IgD-negative memory B cell (primary cell): ENCODE measurements around the gene TRMT1L. TPM values are rescaled to one million over a fixed set of nuclear protein-coding genes. Genes with fewer than 3 reads are reported as not detected.

Experiments used
- H3K27ac Mint-ChIP-seq, 3 donors: one replicate each; pipeline ENCODE4 v1.8.0; 2020 to 2022; ENCODE audit warnings: mild to moderate bottlenecking in 3 of 3, mixed read lengths in 3 of 3, moderate library complexity in 1 of 3
- H3K27me3 Mint-ChIP-seq: one replicate; pipeline ENCODE4 v1.8.0; 2021; ENCODE audit warnings: mixed read lengths
- H3K36me3 Mint-ChIP-seq: one replicate; pipeline ENCODE4 v1.8.0; 2020; ENCODE audit warnings: mild to moderate bottlenecking, mixed read lengths
- H3K4me1 Mint-ChIP-seq, 3 donors: one replicate each; pipeline ENCODE4 v1.8.0; 2020 to 2022; ENCODE audit warnings: mixed read lengths in 3 of 3, mild to moderate bottlenecking in 1 of 3
- H3K4me3 Mint-ChIP-seq, 4 donors: one replicate each; pipeline ENCODE4 v1.8.0; 2020 to 2022; ENCODE audit warnings: mild to moderate bottlenecking in 4 of 4, mixed read lengths in 4 of 4, moderate library complexity in 3 of 4
- H3K9me3 Mint-ChIP-seq, 3 donors: one replicate each; pipeline ENCODE4 v1.8.0; 2020 to 2021; ENCODE audit warnings: mixed read lengths in 3 of 3, mild to moderate bottlenecking in 1 of 3
- polyA plus RNA-seq: library from polyadenylated mRNA; unstranded; fragments of 300-500 nt; fragmentation: Illumina TruSeq; gene quantifications from one replicate; pipeline ENCODE4 v1.2.3, GENCODE V29; 2021

TRMT1L gene
- polyA plus RNA-seq, 1 donor from 2014 or later = 22.5 TPM

DNA sequence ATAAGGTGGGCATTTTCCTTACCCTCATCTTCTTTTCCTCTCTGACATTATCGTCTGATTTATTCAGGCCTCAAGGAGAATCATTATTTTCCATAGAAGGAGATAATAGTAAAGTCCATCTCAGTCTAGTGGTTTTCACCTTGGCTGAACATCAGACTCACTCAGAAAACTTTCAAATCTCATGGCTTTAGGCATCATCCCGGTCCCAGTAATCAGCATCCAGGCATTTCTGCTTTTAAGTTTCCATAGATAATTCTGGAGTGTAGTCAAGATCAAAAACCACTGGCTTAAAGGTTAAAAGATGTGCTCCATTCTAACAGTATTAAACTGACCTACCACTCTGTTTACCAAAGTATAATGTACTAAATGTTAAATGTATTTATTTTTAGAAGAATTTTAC, 62.0 kb downstream of the TRMT1L start:
- Mint-ChIP-seq H3K27ac (no peak overlapping the region), H3K4me1 (no peaks in the 10 kb centered on the region), H3K4me3 (no peak overlapping the region), H3K9me3 (no peaks in the 10 kb centered on the region), H3K36me3 (peaks cover 19% of the 10 kb centered on the region), H3K27me3 (no peaks in the 10 kb centered on the region)

DNA sequence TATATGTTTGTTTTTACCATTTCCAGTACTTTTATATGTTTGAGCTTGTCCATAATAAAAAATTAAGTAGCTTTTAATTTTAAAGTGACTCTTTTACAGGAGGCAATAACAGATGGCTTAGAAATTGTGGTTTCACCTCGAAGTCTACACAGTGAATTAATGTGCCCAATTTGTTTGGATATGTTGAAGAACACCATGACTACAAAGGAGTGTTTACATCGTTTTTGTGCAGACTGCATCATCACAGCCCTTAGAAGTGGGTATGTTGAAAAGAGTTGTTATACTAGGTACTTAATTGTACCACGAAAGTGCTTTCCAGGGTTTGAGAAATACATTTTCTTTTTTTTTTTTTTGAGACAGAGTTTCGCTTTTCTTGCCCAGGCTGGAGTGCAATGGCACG, 65.3 kb downstream of the TRMT1L start:
- Mint-ChIP-seq H3K4me3 (no peak overlapping the region), H3K27me3 (no peaks in the 10 kb centered on the region), H3K27ac (no peak overlapping the region), H3K9me3 (no peaks in the 10 kb centered on the region), H3K4me1 (peaks cover 0 to 1% (median under 1%) of the 10 kb centered on the region in 3 donors), H3K36me3 (peaks cover 16% of the 10 kb centered on the region)

DNA sequence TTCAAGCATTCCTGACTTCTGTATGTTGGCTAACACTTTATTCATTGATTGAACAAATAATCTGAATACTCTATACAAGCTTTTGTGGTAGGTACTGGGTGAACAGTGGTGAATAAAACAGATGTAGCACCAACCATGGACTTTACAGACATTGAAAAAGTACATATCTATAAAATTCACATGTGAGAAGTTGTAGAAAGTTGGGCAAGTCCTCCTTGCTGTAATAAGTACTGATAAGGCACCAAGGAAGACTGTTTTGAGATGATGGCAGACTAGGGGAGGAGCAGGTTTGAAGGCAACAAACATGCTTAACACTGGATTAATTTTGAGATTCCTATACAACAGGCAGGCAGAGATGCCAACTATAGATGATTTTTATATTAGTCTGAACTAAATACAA, 69.0 kb downstream of the TRMT1L start:
- H3K36me3 Mint-ChIP-seq = peaks cover 9% of the 10 kb centered on the region
- no peaks in the 10 kb centered on the region for H3K9me3 Mint-ChIP-seq
- H3K4me1 Mint-ChIP-seq = peaks cover 2 to 16% (median 14%) of the 10 kb centered on the region in 3 donors
- no peak overlapping the region for H3K4me3 Mint-ChIP-seq
- no peak overlapping the region for H3K27ac Mint-ChIP-seq
- H3K27me3 Mint-ChIP-seq = no peaks in the 10 kb centered on the region

DNA sequence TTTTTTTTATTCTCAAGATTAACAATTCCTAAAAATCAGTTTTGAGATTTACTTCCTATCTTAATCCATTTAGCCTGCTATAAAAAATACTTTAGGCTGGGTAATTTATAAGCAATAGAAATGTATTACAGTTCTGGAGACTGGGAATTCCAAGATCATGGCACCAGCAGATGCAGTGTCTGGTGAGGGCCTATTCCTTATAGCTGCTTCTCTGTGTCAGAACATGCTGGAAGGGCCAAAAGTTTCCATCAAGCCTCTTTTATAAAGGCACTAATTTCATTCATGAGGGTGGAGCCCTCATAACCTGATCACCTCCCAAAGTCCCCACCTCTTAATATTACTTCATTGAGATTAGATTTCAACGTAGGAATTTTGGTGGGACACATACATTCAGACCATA, 69.7 kb downstream of the TRMT1L start:
- H3K9me3 Mint-ChIP-seq = no peaks in the 10 kb centered on the region
- peaks cover 2 to 16% (median 14%) of the 10 kb centered on the region in 3 donors for H3K4me1 Mint-ChIP-seq
- no peaks in the 10 kb centered on the region for H3K27me3 Mint-ChIP-seq
- peaks cover 10% of the 10 kb centered on the region for H3K36me3 Mint-ChIP-seq
- H3K4me3 Mint-ChIP-seq = no peak overlapping the region
- H3K27ac Mint-ChIP-seq = peak overlapping the region in 1 of 3 donors; percentile 59

DNA sequence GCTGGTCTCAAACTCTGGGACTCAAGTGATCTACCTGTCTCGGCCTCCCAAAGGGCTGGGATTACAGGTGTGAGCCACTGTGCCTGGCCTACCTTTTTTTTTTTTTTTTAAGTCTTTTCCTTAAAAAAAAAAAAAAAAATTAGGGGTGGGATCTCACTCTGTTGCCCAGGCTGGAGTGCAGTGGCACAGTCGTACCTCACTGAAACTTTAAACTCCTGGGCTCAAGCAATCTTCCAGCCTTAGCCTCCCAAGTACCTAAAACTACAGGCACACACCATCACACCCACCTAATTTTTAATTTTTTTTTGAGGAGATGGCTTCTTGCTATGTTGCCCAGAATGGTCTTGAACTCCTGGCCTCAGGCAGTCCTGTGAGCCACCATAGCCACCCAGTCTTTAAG, 72.9 kb downstream of the TRMT1L start:
- peaks cover 2 to 25% (median 24%) of the 10 kb centered on the region in 3 donors for H3K4me1 Mint-ChIP-seq
- H3K27me3 Mint-ChIP-seq = no peaks in the 10 kb centered on the region
- no peak overlapping the region for H3K4me3 Mint-ChIP-seq
- H3K9me3 Mint-ChIP-seq = no peaks in the 10 kb centered on the region
- H3K36me3 Mint-ChIP-seq = peaks cover 9% of the 10 kb centered on the region
- H3K27ac Mint-ChIP-seq = peak overlapping the region in 1 of 3 donors; percentile 1

DNA sequence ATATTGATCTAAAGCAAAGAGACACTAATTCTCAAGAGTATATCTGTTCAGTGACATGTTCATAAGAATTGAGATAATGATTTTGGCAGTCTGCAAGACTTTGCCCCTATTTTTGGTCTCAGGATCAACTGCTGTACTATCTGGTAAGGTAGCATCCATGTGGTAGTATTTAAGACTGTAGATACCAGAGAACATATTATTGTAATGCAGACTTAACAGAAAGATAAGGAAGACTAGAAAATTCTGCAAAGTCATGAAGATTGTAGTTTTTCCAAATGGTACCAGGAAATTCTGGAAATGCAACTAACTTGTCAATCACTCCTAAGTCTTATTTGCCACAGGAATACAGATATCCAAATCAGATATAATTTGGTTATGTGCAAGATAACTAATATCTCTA, 76.3 kb downstream of the TRMT1L start:
- Mint-ChIP-seq H3K36me3 (peaks cover 11% of the 10 kb centered on the region), H3K27me3 (no peaks in the 10 kb centered on the region), H3K4me3 (no peak overlapping the region), H3K9me3 (no peaks in the 10 kb centered on the region), H3K27ac (no peak overlapping the region), H3K4me1 (peaks cover 11 to 26% (median 18%) of the 10 kb centered on the region in 3 donors)

DNA sequence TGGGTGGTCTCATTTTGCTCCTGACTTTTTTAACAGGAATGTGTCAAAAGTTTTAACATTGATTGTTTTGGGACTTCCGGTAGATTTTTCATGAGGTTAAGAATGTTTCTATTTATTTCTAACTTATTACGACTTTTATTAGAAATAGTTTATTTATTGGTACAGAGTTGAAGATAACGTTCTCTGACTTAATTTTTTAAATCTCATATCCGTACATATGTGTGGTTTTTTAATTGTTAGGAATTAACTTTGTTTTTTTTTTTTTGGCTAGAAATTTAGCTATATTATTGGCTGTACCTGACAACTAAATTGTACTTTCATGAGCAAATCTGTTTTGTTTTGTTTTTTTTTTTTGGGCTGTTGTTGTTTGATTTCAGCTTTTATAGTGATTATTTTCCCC, 79.4 kb downstream of the TRMT1L start:
- no peaks in the 10 kb centered on the region for H3K9me3 Mint-ChIP-seq
- no peak overlapping the region for H3K4me3 Mint-ChIP-seq
- H3K27ac Mint-ChIP-seq = no peak overlapping the region
- no peaks in the 10 kb centered on the region for H3K27me3 Mint-ChIP-seq
- H3K4me1 Mint-ChIP-seq = peaks cover 17 to 27% (median 20%) of the 10 kb centered on the region in 3 donors
- H3K36me3 Mint-ChIP-seq = peaks cover 14% of the 10 kb centered on the region

DNA sequence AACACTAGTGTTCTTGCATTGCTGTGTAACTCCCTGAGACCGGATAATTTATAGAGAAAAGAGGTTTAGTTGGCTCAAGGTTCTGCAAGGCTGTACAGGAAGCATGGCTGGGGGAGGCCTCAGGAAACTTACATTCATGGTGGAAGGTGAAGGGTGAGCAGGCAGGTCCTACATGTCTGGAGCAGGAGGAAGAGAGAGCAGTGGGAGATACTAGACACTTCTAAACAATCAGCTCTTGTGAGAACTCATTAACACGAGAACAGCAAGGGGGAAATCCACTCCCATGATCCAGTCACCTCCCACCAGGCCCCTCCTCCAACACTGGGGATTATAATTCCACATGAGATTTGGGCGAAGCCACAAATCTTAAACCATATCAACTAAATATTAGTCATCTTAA, 81.3 kb downstream of the TRMT1L start:
- Mint-ChIP-seq H3K27ac (no peak overlapping the region), H3K4me3 (no peak overlapping the region), H3K36me3 (peaks cover 19% of the 10 kb centered on the region), H3K27me3 (no peaks in the 10 kb centered on the region), H3K4me1 (peaks cover 19 to 25% (median 22%) of the 10 kb centered on the region in 3 donors), H3K9me3 (no peaks in the 10 kb centered on the region)

DNA sequence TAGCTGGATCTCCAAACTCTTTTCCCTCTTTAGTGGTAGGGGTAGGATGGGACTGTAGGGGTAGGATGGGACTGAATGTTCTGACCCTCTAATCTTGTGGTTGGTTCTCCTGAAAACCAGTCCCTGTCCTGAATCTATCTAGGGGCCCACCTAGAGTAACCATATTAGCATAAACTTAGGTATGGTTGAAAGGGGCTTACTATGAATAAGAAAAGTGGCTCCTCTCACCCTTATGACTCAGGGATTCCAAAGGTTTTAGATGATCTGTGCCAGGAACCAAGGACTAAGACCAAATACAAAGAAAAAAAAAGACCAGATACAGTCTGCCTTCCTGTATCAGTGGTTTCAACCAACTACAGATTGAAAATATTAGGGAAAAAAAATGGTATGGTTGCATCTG, 82.4 kb downstream of the TRMT1L start:
- Mint-ChIP-seq H3K27ac (no peak overlapping the region), H3K36me3 (peaks cover 17% of the 10 kb centered on the region), H3K27me3 (no peaks in the 10 kb centered on the region), H3K9me3 (no peaks in the 10 kb centered on the region), H3K4me3 (no peak overlapping the region), H3K4me1 (peaks cover 18 to 20% (median 19%) of the 10 kb centered on the region in 3 donors)

DNA sequence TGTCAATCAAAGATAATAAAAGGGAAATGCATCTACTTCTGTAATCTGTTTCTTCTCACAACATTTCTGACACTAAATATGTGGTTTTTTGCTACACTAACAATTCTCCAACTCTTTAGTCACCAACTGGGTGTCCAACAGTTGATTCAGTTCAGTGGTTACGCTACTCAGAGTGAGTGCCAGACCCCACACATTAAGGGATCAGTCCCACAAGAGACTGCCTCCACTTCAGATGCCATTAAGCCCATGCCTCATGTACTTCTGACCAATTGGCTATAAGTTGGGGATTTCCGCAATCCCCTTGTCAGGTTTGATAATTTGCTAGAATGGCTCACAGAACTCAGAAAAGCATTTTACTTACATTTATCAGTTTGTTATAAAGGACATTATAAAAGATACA, 83.0 kb downstream of the TRMT1L start:
- H3K36me3 Mint-ChIP-seq = peaks cover 17% of the 10 kb centered on the region
- H3K27me3 Mint-ChIP-seq = no peaks in the 10 kb centered on the region
- H3K27ac Mint-ChIP-seq = no peak overlapping the region
- H3K4me1 Mint-ChIP-seq = peaks cover 18 to 21% (median 20%) of the 10 kb centered on the region in 3 donors
- H3K4me3 Mint-ChIP-seq = no peak overlapping the region
- no peaks in the 10 kb centered on the region for H3K9me3 Mint-ChIP-seq

DNA sequence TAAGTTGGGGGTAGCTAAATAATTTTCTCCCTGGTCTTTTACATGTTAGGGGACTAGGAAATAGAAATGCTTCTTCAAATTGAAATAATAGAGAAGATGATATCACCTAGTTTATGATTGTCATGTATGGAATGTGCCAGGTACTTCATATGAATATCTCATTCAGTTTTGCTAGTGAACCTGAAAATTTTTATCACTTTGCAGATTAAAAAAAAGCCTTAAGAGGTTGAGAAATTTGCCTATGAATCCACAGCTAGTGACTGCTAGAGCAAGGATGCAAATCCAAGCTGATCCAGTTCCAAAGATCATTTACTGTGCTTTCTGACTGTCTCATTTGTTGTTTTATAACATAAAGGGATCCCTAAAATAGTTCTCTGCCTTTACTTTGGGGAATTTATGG, 86.7 kb downstream of the TRMT1L start:
- Mint-ChIP-seq H3K27ac (no peak overlapping the region), H3K9me3 (no peaks in the 10 kb centered on the region), H3K4me1 (peaks cover 15 to 34% (median 30%) of the 10 kb centered on the region in 3 donors), H3K36me3 (peaks cover 14% of the 10 kb centered on the region), H3K4me3 (no peak overlapping the region), H3K27me3 (no peaks in the 10 kb centered on the region)

DNA sequence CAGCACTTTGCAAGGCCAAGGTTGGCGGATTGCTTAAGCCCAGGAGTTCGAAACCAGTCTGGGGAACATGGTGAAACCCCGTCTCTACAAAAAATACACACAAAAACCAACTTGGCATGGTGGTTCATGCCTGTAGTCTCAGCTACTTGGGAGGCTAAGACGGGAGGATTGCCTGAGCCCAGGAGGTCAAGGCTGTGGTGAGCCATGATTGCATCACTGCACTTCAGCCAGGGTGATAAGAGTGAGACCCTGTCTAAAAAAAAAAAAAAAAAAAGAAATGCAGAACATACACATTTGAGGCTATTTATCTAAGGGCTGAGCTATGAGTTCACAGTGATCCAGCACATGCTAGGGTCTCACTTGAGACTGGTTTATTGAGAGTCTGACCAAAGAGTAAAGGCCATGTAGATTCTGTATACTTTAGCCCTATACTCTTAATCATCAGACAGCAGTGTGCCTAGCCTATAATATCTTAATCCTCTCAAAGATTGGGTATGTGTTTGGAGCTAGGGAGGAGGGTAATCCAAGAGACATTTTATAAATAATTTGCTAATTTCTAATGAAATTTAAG, 87.5 kb downstream of the TRMT1L start:
- no peak overlapping the region for H3K27ac Mint-ChIP-seq
- H3K4me3 Mint-ChIP-seq = no peak overlapping the region
- H3K27me3 Mint-ChIP-seq = no peaks in the 10 kb centered on the region
- H3K4me1 Mint-ChIP-seq = peaks cover 15 to 31% (median 30%) of the 10 kb centered on the region in 3 donors
- H3K9me3 Mint-ChIP-seq = no peaks in the 10 kb centered on the region
- H3K36me3 Mint-ChIP-seq = peaks cover 14% of the 10 kb centered on the region

DNA sequence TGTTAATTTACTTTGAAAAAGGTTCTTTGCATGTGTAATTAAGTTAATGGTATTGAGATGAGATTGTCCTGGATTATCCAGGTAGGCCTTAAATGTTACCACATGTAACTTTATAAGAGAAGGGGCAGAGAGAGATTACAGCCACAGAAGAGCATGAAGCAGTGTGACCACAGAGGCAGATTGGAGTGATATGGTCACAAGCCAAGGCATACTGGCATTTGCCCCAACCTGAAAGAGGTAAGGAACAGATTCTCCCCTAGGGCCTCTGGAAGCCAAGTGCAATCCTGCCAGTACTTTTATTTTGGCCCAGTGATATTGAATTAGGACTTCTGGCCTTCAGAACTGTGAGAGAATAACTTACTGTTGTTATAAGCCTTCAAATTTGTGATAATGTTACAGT, 88.4 kb downstream of the TRMT1L start:
- H3K4me3 Mint-ChIP-seq = no peak overlapping the region
- no peak overlapping the region for H3K27ac Mint-ChIP-seq
- H3K27me3 Mint-ChIP-seq = no peaks in the 10 kb centered on the region
- H3K36me3 Mint-ChIP-seq = peaks cover 11% of the 10 kb centered on the region
- no peaks in the 10 kb centered on the region for H3K9me3 Mint-ChIP-seq
- peaks cover 13 to 29% (median 29%) of the 10 kb centered on the region in 3 donors for H3K4me1 Mint-ChIP-seq

Other genes with a start within 250 kb of the TRMT1L start
- gene NIBAN1, start 182.4 kb downstream of the TRMT1L start, polyA plus RNA-seq = 8.7 TPM
- 28.3 TPM for gene RNF2, start 111.4 kb downstream of the TRMT1L start, polyA plus RNA-seq
- 2.5 TPM for gene SWT1, start 214 bp upstream of the TRMT1L start, polyA plus RNA-seq
- 35.4 TPM for gene IVNS1ABP, start 160.3 kb upstream of the TRMT1L start, polyA plus RNA-seq